NB4 (cell line): Measurements from ENCODE around the gene SCGB3A1.

Experiments used
- MAX ChIP-seq: IDR thresholded peaks from 2 replicates; pipeline ENCODE4 v1.6.1; 2011; ENCODE audit warnings: low read depth, low read length
- POLR2A ChIP-seq: IDR thresholded peaks from 2 replicates; pipeline ENCODE4 v1.6.1; 2011; ENCODE audit warnings: mild to moderate bottlenecking; ENCODE audit not compliant: insufficient read length; ENCODE audit errors: extremely low read depth

- TF ChIP-seq MAX (no peak), POLR2A (no peak)
Measured at GRCh38 chr5:180594311-180595045, 3.2 kb upstream of the SCGB3A1 start.
